Stimulated activated CD4-positive, alpha-beta T cell treated with anti-CD3 and anti-CD28 coated beads, Interleukin-1b, Interleukin-23, amount 100 ng/mL, for 4 hours (primary cell): Measurements from ENCODE around the gene CUL1.
A peak's percentile ranks its signal among the peaks of the same experiment; 100 is the strongest.

Experiments used
- DNase-seq, 2 donors: peaks; one replicate each; pipeline ENCODE4 v3.0.0-alpha.2; 2020; ENCODE audit warnings: low read depth in 2 of 2

CUL1 gene

DNA sequence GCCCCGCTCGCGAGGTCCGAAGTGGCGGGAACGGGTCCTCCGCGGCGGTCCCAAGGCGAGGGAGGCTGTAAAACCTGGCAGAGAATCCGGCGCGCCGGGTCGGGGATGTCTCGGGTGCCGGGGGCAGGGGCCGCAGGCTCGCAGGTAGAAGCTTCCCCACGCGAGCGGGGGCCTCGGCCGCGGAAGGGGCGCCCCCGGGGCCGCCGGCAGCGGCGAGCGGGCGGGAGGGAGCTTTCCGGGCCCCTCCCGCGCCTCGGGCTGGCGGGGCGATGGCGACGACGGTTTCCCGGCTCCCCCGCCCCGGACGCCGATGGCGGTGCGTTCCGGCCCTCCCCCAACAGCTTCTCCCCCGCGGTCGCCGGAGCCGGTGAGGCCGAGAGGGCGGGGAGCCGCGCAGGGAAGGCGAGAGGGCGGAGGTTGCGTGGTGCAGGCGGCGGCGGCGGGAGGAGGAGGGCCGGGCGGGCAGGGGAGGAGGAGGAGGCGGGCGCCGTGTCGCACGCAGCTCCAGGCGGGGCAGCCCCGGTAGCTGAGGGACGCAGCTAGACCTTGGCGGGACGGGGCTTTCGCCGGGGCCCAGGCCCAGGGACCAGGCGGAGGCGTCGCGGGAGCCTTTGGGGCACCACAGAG is at the start of gene CUL1:
TSS of gene CUL1 (plus strand) at position 507 of the 627 bp plus-strand sequence. CDS start 31,220 bp downstream, outside the sequence.
- DNase-seq: peak; percentile 78 to 81

- DNase-seq: no peak
Observed at GRCh38 chr7:148650232-148650858, 48.4 kb upstream of the CUL1 start.

DNA sequence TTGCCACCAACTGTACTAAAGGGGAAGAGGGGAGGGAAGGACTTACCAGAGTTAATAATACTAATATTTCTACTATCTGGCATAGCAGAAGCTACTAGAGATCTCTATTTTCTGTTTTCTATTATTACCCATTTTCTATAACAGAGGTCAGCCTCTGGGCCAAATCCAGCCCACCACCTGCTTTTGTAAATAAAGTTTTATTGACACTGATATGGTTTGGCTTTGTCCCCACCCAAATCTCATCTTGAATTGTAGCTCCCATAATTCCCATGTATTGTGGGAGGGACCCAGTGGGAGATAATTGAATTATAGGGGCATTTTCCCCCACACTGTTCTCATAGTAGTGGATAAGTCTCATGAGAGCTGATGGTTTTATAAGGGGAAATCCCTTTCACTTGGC is 45.9 kb upstream of the CUL1 start:
- no peak for DNase-seq

- no peak for DNase-seq
Observed at GRCh38 chr7:148657929-148658328, 40.8 kb upstream of the CUL1 start.

DNA sequence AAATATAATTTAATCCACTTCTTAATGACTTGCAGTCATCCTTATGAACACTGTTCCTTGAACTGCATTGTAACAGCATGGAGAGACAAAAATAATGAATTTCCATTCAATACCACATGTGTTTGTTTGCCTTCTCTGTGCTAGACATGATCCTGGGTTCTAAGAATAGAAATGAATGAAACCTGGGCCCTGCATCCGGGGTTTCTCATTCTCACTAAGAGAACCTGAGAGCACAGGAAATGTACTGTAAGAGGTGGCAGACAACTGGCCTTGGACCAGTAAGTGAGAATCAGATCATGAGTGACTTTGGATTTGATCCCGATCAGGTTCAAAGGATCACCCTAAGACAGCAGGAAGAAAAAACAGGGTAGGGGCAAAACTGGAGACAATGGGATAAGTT is 37.2 kb upstream of the CUL1 start:
- no peak for DNase-seq

DNA sequence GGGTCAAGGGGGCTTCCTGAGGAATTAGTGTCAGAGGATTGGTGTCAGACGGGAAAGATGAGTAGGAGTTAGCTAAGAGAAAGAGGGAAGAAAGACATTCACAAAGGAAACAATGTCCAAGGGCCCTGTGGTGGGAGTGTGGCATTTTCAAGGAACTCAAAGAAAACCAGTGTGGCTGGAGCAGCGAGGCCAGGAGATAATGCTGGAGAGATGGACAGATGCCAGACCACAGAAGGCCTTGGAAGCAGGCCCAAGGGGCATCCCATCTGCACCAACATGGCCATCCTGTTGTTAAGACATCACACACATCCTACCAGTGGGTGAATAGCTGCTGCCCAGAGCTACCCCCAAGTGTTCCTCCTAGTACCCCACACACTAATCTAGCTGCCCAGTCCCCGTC is 36.1 kb upstream of the CUL1 start:
- no peak for DNase-seq

- DNase-seq: no peak
Observed at GRCh38 chr7:148664324-148664723, 34.4 kb upstream of the CUL1 start.

DNA sequence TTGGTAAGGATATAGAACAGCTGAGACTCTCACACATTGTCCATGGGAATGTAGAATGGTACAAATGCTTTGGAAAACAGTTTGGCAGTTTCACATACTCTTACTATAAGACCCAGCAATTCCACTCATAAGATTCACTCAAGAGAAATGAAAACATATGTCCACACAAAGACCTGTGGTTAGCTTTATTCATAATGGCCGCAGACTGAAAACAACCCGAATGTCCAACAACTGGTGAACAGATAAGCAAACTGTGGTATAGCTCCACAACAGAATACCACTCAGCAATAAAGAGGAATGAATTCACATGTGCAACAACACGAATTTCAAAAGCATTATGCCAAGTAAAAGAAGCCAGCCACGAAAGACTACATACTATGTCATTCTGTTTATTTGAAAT is 33.5 kb upstream of the CUL1 start:
- DNase-seq: no peak

GRCh38 chr7:148669927-148670326 is 28.8 kb upstream of the CUL1 start:
- DNase-seq: no peak

- no peak for DNase-seq
Observed at GRCh38 chr7:148670374-148670773, 28.3 kb upstream of the CUL1 start.

DNA sequence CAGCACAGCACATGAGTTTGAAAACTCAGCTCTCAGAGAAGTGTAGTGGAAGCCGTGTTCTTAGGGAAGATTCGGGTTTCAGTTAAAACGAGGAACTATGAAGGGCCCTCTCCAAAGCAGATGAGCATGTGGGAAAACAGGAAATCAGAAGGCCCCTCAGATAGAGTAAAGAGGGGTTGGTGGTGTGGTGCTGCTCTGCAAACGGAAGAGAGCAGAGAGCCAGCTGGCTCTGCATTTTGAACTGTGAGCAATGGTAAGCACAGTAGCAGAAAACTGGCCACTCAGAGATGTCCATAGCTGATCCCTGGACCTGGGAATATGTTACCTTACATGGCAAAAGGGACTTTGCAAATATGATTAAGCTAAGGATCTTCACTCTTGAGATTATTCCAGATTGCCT is 27.9 kb upstream of the CUL1 start:
- DNase-seq: no peak

- no peak for DNase-seq
Observed at GRCh38 chr7:148672041-148672440, 26.7 kb upstream of the CUL1 start.

- no peak for DNase-seq
Observed at GRCh38 chr7:148674689-148675088, 24.0 kb upstream of the CUL1 start.

GRCh38 chr7:148676291-148676690 is 22.4 kb upstream of the CUL1 start:
- no peak for DNase-seq

DNA sequence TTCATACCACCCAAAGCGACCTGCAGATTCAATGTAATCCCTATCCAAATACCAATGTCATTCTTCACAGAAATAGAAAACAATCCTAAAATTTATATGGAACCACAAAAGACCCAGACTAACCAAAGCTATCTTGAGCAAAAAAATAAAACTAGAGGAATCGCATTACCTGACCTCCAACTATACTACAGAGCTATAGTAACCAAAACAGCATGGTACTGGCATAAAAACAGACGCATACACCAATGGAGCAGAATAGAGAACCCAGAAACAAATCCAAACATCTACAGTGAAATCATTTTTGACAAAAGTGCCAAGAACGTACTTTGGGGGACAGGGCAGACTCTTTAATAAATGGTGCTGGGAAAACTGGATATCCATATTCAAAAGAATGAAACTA is 16.9 kb upstream of the CUL1 start:
- DNase-seq: no peak

DNA sequence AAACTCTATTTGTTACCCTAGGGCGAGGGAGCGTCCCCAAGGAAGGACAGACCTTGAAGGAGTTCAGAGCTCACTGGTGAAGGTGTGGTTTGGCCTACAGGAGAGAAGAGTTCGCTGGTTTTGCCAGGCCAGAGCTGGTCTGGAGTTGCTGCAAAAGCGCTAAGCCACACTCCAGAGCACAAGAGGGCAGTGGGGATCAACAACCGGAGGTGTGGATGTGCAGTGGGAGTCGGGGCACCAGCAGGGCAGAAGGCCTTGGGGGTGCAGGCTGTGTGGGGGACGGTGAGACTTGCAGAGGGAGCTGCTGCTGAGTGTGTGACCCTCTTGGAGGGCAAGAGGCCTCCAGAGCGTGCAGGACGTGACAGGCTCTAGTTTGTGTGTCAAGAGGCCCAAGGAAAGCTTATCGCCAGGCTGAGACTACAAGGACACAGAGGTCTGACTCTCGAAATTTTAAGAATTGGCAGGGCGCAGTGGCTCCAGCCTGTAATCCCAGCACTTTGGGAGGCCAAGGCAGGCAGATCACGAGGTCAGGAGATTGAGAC is 14.3 kb upstream of the CUL1 start:
- DNase-seq: no peak

DNA sequence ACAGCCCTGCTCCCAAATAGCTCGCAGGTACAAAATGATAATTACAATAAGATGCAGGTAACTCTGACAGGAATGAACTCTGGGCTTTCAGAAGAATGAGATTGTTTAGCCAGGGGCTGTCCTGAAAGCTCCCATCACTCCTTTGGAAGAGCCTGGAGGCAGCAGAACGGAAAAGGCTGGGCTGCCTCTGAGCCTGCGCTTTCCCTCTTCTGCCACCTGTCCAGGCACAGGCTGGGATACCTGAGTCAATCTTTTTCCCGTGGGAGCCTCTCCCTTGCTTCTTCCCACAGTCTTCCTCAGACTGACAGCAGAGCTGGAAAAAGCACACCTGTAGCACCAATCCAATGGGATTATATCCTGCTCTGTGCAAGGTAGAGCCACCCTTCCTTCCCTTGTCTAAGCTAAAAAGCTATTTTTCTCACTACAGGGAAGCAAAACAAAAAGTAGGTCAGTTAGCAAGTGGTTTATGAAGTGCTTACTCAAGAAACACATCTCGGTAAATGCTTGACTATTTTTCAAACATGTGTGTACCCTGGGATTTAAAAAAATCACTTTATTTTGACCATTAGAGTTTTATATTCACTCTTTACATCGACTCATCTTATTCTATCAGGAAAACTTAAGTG is 12.3 kb upstream of the CUL1 start:
- no peak for DNase-seq

DNA sequence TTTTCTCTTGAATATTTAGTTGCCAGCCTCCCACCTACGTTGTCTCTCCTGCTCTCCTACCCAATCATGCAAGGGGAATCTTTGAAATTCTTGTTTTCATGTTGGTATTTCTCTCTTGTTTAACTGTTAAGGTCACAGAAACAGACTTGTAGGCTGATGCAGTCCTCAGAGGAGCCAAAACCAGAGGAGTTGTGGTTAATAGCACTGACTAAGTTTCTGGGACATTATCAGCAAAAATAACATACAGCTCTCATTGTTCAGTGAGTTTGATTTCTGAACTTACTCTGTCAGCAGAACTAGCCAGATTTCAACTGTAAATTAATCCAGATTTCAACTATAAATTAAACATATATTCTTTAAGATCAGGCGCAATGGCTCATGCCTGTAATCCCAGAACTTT is 11.1 kb upstream of the CUL1 start:
- no peak for DNase-seq

DNA sequence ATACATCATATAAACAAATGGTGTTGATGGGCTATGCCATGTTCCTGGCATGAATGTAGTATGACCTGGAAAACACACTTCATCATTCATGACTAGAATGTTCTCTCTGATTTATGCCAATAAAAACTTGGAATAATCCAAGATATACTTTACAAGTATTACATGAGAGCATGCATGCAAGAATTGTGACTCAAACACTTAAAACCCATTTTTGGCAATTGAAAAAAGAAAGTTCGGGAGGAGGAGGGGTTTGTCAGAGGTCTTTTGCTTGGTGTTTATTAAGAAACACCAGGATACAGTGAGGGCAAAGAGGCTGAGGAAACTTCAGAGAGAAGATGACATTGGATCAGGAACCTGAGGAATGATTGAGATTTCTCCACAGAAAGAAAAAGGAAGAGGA is 10.2 kb upstream of the CUL1 start:
- DNase-seq: no peak

- DNase-seq: no peak
Observed at GRCh38 chr7:148693651-148694050, 5.1 kb upstream of the CUL1 start.

- DNase-seq: no peak
Observed at GRCh38 chr7:148694631-148695030, 4.1 kb upstream of the CUL1 start.

- no peak for DNase-seq
Observed at GRCh38 chr7:148695953-148696352, 2.8 kb upstream of the CUL1 start.

- no peak for DNase-seq
Observed at GRCh38 chr7:148696787-148697186, 1.9 kb upstream of the CUL1 start.
